Caki2 (cell line): ENCODE data around the gene RNF212. TPM values are rescaled to one million over a fixed set of nuclear protein-coding genes. Genes with fewer than 3 reads are reported as not detected.
"Not testable (repeated sequence)": the region's sequence is repeated elsewhere in the genome, so short reads cannot be mapped to it uniquely, and the experiment has no call there.

ENCODE experiments used
- DNase-seq: peaks from one replicate; pipeline ENCODE4 v3.0.0-alpha.2; 2015; ENCODE audit warnings: low read depth
- in situ Hi-C: cut with HindIII; loops from 2 replicates; pipeline ENCODE4 v1.10.0; 2016; ENCODE audit warnings: low sequenced_read_pairs, low pct_unique_long_range_greater_than_20kb, mixed read lengths
- total RNA-seq: library from RNA; depleted of rRNA; stranded (reverse); fragments of >200 nt; shearing (Covaris generic); gene quantifications from 2 replicates; pipeline ENCODE4 v1.2.3, GENCODE V29; 2014; ENCODE audit warnings: low replicate concordance

The RNF212 gene
- total RNA-seq, 1 experiment from 2014 or later: not detected

GRCh38 chr4:1055721-1056590, 57.4 kb downstream of the RNF212 start:
- in situ Hi-C loops: no loop called here
- no peak for DNase-seq

GRCh38 chr4:1055243-1055701, 58.1 kb downstream of the RNF212 start:
- DNase-seq, in situ Hi-C loops: not testable (repeated sequence)

DNA sequence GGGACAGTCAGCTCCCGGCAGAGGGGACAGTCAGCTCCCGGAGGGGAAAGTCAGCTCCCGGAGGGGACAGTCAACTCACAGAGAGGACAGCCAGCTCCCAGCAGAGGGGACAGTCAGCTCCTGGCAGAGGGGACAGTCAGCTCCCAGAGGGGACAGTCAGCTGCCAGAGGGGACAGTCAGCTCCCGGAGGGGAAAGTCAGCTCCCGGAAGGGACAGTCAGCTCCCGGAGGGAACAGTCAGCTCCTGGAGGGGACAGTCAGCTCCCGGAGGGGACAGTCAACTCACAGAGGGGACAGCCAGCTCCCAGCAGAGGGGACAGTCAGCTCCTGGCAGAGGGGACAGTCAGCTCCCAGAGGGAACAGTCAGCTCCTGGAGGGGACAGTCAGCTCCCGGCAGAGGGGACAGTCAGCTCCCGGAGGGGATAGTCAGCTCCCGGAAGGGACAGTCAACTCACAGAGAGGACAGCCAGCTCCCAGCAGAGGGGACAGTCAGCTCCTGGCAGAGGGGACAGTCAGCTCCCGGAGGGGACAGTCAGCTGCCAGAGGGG, 58.6 kb downstream of the RNF212 start:
- in situ Hi-C loops, DNase-seq: not testable (repeated sequence)

- DNase-seq, in situ Hi-C loops: not testable (repeated sequence)
These were observed 59.5 kb downstream of the RNF212 start for GRCh38 chr4:1053891-1054290.

- in situ Hi-C loops: no loop called here
- no peak for DNase-seq
These were observed 60.2 kb downstream of the RNF212 start for GRCh38 chr4:1053080-1053661.

GRCh38 chr4:1052231-1052671, 61.1 kb downstream of the RNF212 start:
- no peak for DNase-seq
- in situ Hi-C loops: no loop called here

GRCh38 chr4:1051472-1051871, 61.9 kb downstream of the RNF212 start:
- DNase-seq: no peak

GRCh38 chr4:1050486-1051213, 62.7 kb downstream of the RNF212 start:
- no peak for DNase-seq
- in situ Hi-C loops: no loop called here

More at GRCh38 chr4:1051472-1051871, 61.9 kb downstream of the RNF212 start:
- in situ Hi-C loops: no loop called here

DNA sequence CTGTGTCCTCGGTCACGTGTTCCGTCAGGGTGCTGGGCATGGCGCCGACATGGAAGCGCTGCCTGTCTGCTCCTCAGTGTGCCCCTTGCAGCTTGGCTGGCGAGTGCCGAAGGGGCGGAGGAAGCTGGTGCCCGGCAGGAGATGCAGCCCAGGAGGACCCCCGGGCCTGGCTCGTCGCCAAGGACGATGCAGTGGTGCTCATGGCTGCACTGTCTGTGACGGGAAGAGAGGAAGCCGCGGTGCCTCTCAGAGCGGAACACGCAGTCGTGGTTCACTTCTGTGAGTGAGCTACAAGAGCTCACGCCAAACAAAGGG, 63.8 kb downstream of the RNF212 start:
- in situ Hi-C loops: no loop called here
- DNase-seq: no peak

DNA sequence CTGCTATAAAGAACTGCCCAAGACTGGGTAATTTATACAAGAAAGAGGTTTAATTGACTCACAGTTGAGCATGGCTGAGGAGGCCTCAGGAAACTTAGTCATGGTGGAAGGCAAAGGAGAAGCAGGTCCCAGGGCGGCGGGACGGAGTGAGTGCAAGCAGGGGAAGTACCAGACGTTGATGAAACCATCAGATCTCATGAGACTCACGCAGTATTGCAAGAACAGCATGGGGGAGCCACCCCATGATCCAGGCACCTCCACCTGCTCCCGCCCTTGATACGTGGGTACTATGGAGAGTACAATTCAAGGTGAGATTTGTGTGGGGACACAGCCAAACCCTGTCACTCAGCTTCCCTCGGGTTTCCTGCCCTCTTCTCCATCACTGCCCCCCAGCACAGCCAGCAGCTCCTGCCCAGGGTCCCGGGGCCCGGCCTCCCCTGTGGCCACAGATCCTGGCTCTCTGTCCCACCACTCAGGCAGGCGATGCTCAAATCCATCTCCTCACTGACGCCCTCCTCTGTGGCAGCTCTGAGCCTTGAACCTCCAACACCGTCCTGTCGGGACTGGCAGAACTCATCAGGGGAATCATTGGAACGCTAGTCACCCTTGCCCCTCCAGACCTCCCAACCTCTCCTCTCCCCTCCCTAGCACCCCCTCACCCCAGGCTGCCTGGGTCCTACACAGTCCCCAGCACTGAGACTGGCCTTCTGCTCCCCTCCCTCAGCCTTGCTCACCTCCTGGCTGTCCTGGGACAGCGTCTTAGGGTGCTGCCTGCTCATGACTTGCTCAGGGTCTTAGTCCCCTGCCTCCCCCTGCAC, 64.4 kb downstream of the RNF212 start:
- in situ Hi-C loops: no loop called here

GRCh38 chr4:1047976-1048772, 65.2 kb downstream of the RNF212 start:
- DNase-seq: no peak
- in situ Hi-C loops: no loop called here

More for the DNA sequence above, 64.4 kb downstream of the RNF212 start:
- no peak for DNase-seq

GRCh38 chr4:1047106-1047975, 66.0 kb downstream of the RNF212 start:
- in situ Hi-C loops: no loop called here
- no peak for DNase-seq

DNA sequence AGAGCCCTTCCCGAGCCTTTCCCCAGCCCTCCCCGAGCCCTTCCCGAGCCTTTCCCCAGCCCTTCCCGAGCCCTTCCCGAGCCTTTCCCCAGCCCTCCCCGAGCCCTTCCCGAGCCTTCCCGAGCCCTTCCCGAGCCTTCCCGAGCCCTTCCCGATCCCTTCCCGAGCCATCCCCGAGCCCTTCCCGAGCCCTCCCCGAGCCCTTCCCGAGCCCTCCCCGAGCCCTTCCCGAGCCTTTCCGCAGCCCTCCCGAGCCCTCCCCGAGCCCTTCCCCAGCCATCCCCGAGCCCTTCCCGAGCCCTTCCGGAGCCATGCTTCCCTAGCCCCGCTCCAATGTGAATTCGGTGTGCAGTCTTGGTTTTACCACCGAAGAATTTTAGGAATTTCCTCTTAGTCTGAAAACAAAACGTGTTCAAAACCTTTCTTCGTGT, 66.8 kb downstream of the RNF212 start:
- peak; percentile 47 for DNase-seq
- in situ Hi-C loops: not testable (repeated sequence)

- in situ Hi-C loops: no loop called here
These were observed 67.7 kb downstream of the RNF212 start for GRCh38 chr4:1045595-1046201.

GRCh38 chr4:1045193-1045594, 68.2 kb downstream of the RNF212 start:
- no peak for DNase-seq
- in situ Hi-C loops: no loop called here

More at GRCh38 chr4:1045595-1046201, 67.7 kb downstream of the RNF212 start:
- no peak for DNase-seq
